B cell (primary cell): ENCODE results near the gene BRDT. TPM values are rescaled to one million over a fixed set of nuclear protein-coding genes. Genes with fewer than 3 reads are reported as not detected.

Experiments
- ATAC-seq: fragments of 200-7000 bp; cut with Tn5 transposase; one replicate; pipeline ENCODE4 v1.10.0; 2021; ENCODE audit warnings: low read depth, mild to moderate bottlenecking, moderate number of reproducible peaks, moderate library complexity
- CTCF ChIA-PET: fragments of 350-600 bp; sonication (Branson Sonifier 250); formaldehyde crosslinking; loops from one replicate; lab custom pipeline; 2021; ENCODE audit warnings: antibody characterized with exemption, inconsistent platforms; lab: Charles Lee
- POLR2A ChIA-PET: fragments of 350-600 bp; sonication (Branson Sonifier 250); formaldehyde crosslinking; loops from one replicate; lab custom pipeline; 2021; ENCODE audit warnings: antibody characterized with exemption; lab: Charles Lee
- DNase-seq: peaks from one replicate; pipeline ENCODE4 v3.0.0; 2013
- H2AFZ ChIP-seq: 2 replicates; pipeline ENCODE4 v1.6.1; 2012; ENCODE audit warnings: mild to moderate bottlenecking, low read depth, low read length; ENCODE audit not compliant: insufficient read depth, poor library complexity, severe bottlenecking
- H3K27ac ChIP-seq, 2 donors: 1 replicate in 1 of 2; 2 replicates in 1 of 2; pipeline ENCODE4 v1.5.1; 2012 to 2013; ENCODE audit warnings: low read length in 2 of 2, mild to moderate bottlenecking in 2 of 2, moderate library complexity in 1 of 2
- H3K27me3 ChIP-seq, 4 experiments: fragments of 200-600 bp in 1 of 4; sonication (generic) in 1 of 4; replicated peaks in 1 of 4; 1 replicate in 2 of 4; 2 replicates in 2 of 4; pipeline versions ENCODE4 v1.6.1 to v1.7.0; 2013 to 2016; ENCODE audit warnings: low read length in 3 of 4, mild to moderate bottlenecking in 2 of 4, mixed read lengths in 1 of 4, moderate library complexity in 1 of 4; ENCODE audit not compliant: insufficient read depth in 4 of 4, control insufficient read depth in 3 of 4; ENCODE audit errors: control extremely low read depth in 1 of 4
- H3K36me3 ChIP-seq, 2 experiments: replicated peaks in 1 of 2; 1 replicate in 1 of 2; 2 replicates in 1 of 2; pipeline versions ENCODE4 v1.6.1 to v1.7.1; 2013; ENCODE audit warnings: low read length in 1 of 2; ENCODE audit not compliant: insufficient read depth in 2 of 2, control insufficient read depth in 1 of 2; ENCODE audit errors: control extremely low read depth in 1 of 2, extremely low read depth in 1 of 2
- H3K4me1 ChIP-seq, 2 donors: fragments of 200-600 bp in 1 of 2; sonication (generic) in 1 of 2; 1 replicate in 1 of 2; 2 replicates in 1 of 2; pipeline versions ENCODE4 v1.5.1 to v1.6.1; 2013 to 2017; ENCODE audit warnings: low read length in 2 of 2; ENCODE audit not compliant: control insufficient read depth in 2 of 2, insufficient read depth in 2 of 2
- H3K4me2 ChIP-seq: replicated peaks from 2 replicates; pipeline ENCODE3; 2012; ENCODE audit warnings: mild to moderate bottlenecking, low read depth, low read length; ENCODE audit not compliant: poor library complexity, severe bottlenecking
- H3K4me3 ChIP-seq, 5 experiments: fragments of 200-600 bp in 1 of 5; sonication (generic) in 1 of 5; 1 replicate in 3 of 5; 2 replicates in 2 of 5; pipeline versions ENCODE4 v1.5.1 to v1.7.0; 2011 to 2016; ENCODE audit warnings: low read length in 4 of 5, mild to moderate bottlenecking in 4 of 5, low read depth in 2 of 5, control low read depth in 1 of 5, moderate library complexity in 1 of 5; ENCODE audit not compliant: insufficient read depth in 1 of 5; ENCODE audit errors: control extremely low read depth in 1 of 5, extremely low read depth in 1 of 5
- H3K79me2 ChIP-seq: fragments of 200-600 bp; sonication (generic); one replicate; pipeline ENCODE4 v1.6.0; 2016; ENCODE audit warnings: low read length; ENCODE audit not compliant: control insufficient read depth, insufficient read depth
- H3K9ac ChIP-seq: fragments of 200-600 bp; sonication (generic); 2 replicates; pipeline ENCODE4 v1.6.1; 2017; ENCODE audit warnings: mild to moderate bottlenecking, low read length, moderate library complexity
- H3K9me3 ChIP-seq, 3 donors: one replicate each; pipeline versions ENCODE4 v1.6.1 to v1.7.1; 2013; ENCODE audit warnings: low read length in 2 of 3; ENCODE audit not compliant: control insufficient read depth in 2 of 3, insufficient read depth in 1 of 3; ENCODE audit errors: control extremely low read depth in 1 of 3
- H4K20me1 ChIP-seq: 2 replicates; pipeline ENCODE4 v1.6.0; 2012; ENCODE audit warnings: mild to moderate bottlenecking, low read length; ENCODE audit not compliant: insufficient read depth, control insufficient read depth, poor library complexity, severe bottlenecking
- H3K27ac Mint-ChIP-seq: one replicate; pipeline ENCODE4 v1.8.0; 2021; ENCODE audit warnings: mixed read lengths
- H3K27me3 Mint-ChIP-seq: one replicate; pipeline ENCODE4 v1.8.0; 2021; ENCODE audit warnings: mixed read lengths
- H3K4me1 Mint-ChIP-seq: one replicate; pipeline ENCODE4 v1.8.0; 2021; ENCODE audit warnings: mixed read lengths
- H3K4me3 Mint-ChIP-seq: one replicate; pipeline ENCODE4 v1.8.0; 2021; ENCODE audit warnings: mixed read lengths
- H3K9me3 Mint-ChIP-seq: one replicate; pipeline ENCODE4 v1.8.0; 2022; ENCODE audit warnings: mixed read lengths; ENCODE audit not compliant: insufficient read depth
- EZH2 ChIP-seq: IDR thresholded peaks from 2 replicates; pipeline ENCODE4 v1.6.1; 2012; ENCODE audit warnings: borderline replicate concordance, low read depth, mild to moderate bottlenecking, moderate library complexity, low read length; ENCODE audit not compliant: insufficient read depth, poor library complexity, severe bottlenecking
- WGBS: methylation state at CpG from one replicate; pipeline ENCODE4 v1.1.5; 2013; ENCODE audit warnings: missing lambda C conversion rate; ENCODE audit not compliant: insufficient coverage; 5-methylcytosine and 5-hydroxymethylcytosine counted together
- intact Hi-C: fragments of 100-400 bp; cut with micrococcal nuclease; formaldehyde crosslinking; loops from one replicate; pipeline ENCODE4 v1.10.0; 2022
- polyA plus RNA-seq: library from polyadenylated mRNA; depleted of rRNA; stranded (reverse); fragments of >200 nt; gene quantifications from 2 replicates; pipeline ENCODE4 v1.2.3, GENCODE V29; 2012
- total RNA-seq, 2 donors: library from RNA; stranded (reverse); fragments of 120-200 nt in 1 of 2; gene quantifications; 1 replicate in 1 of 2; 2 replicates in 1 of 2; pipeline versions ENCODE4 v1.2.3 to v1.2.4, GENCODE V29; 2013 to 2022
- TF ChIP-seq, protein P1 (sequence below): fragments of 200-600 bp; IDR thresholded peaks from one replicate; pipeline ENCODE4 v1.8.0; 2022; ENCODE audit warnings: antibody characterized with exemption, mild to moderate bottlenecking

The BRDT gene
- total and polyA plus RNA-seq, 2 donors (not counting 1 experiment from before 2014, with no cell fraction given): not detected

DNA sequence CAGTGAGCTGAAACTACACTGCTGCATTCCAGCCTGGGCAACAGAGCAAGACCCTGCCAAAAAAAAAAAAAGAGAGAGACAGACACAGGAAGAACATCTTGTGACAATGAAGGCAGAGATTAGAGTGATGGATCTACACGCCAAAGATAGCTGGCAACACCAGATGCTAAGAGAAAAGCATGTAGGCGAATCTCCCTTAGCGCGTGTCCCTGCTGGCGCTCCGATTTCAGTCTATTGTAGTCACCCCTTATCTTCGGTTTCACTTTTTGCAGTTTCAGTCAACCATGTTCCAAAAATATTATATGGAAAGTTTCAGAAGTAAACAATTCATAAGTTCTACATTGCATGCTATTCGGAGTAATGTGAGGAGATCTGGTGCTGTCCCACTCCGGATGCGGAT lies 11.6 kb upstream of the BRDT start:
- 94% methylated on average over 3 of the region's 10 CpGs for WGBS
- ChIA-PET CTCF (no interaction called here), POLR2A (no interaction called here)
- Mint-ChIP-seq H3K27ac (no peak overlapping the region), H3K9me3 (no peaks in the 10 kb centered on the region), H3K27me3 (no peaks in the 10 kb centered on the region), H3K4me1 (no peaks in the 10 kb centered on the region), H3K4me3 (no peak overlapping the region)
- DNase-seq (no peak), ATAC-seq (no peak)
- Histone ChIP-seq H2AFZ (no peak overlapping the region), H3K4me2 (no peak overlapping the region), H3K27ac (no peak overlapping the region), H3K27me3 (no peaks in the 10 kb centered on the region), H3K36me3 (no peaks in the 10 kb centered on the region), H3K79me2 (no peaks in the 10 kb centered on the region), H3K4me3 (no peak overlapping the region), H4K20me1 (no peaks in the 10 kb centered on the region), H3K9me3 (no peaks in the 10 kb centered on the region), H3K4me1 (no peaks in the 10 kb centered on the region), H3K9ac (no peak overlapping the region)
- intact Hi-C loops: no loop called here
- no peak for TF ChIP-seq EZH2
- TF ChIP-seq, protein P1, sequence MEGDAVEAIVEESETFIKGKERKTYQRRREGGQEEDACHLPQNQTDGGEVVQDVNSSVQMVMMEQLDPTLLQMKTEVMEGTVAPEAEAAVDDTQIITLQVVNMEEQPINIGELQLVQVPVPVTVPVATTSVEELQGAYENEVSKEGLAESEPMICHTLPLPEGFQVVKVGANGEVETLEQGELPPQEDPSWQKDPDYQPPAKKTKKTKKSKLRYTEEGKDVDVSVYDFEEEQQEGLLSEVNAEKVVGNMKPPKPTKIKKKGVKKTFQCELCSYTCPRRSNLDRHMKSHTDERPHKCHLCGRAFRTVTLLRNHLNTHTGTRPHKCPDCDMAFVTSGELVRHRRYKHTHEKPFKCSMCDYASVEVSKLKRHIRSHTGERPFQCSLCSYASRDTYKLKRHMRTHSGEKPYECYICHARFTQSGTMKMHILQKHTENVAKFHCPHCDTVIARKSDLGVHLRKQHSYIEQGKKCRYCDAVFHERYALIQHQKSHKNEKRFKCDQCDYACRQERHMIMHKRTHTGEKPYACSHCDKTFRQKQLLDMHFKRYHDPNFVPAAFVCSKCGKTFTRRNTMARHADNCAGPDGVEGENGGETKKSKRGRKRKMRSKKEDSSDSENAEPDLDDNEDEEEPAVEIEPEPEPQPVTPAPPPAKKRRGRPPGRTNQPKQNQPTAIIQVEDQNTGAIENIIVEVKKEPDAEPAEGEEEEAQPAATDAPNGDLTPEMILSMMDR: no peak

- no peaks in the 10 kb centered on the region for H3K9me3 ChIP-seq
- H3K4me3 ChIP-seq: no peak overlapping the region
- no peak overlapping the region for H3K27ac ChIP-seq
- no peaks in the 10 kb centered on the region for H3K9me3 Mint-ChIP-seq
- no peak for DNase-seq
- no peaks in the 10 kb centered on the region for H3K79me2 ChIP-seq
- H4K20me1 ChIP-seq: no peaks in the 10 kb centered on the region
- ATAC-seq: no peak
- ChIA-PET CTCF (no interaction called here), POLR2A (no interaction called here)
- no peak overlapping the region for H3K4me2 ChIP-seq
- no peak overlapping the region for H2AFZ ChIP-seq
- no peaks in the 10 kb centered on the region for H3K27me3 Mint-ChIP-seq
- H3K4me1 Mint-ChIP-seq: no peaks in the 10 kb centered on the region
- H3K27ac Mint-ChIP-seq: no peak overlapping the region
- H3K4me1 ChIP-seq: no peaks in the 10 kb centered on the region
- WGBS: no CpG with 5 or more reads among the region's 3 CpGs
- no peak overlapping the region for H3K9ac ChIP-seq
- intact Hi-C loops: no loop called here
- H3K36me3 ChIP-seq: no peaks in the 10 kb centered on the region
- TF ChIP-seq EZH2: no peak
- TF ChIP-seq, protein P1: no peak
- H3K27me3 ChIP-seq: no peaks in the 10 kb centered on the region
- no peak overlapping the region for H3K4me3 Mint-ChIP-seq
Observed at GRCh38 chr1:91940496-91940895, 8.7 kb upstream of the BRDT start.
